DND-41 (cell line): Measurements from ENCODE around the gene ZC3H18.

Experiments used
- ATAC-seq: fragments of 200-7000 bp; cut with Tn5 transposase; 3 replicates; pipeline ENCODE4 v1.9.1; 2021; ENCODE audit warnings: low read depth; ENCODE audit not compliant: insufficient read depth
- DNase-seq: peaks from one replicate; pipeline ENCODE4 v3.0.0-alpha.2; 2020
- H2AFZ ChIP-seq: 2 replicates; pipeline ENCODE4 v1.6.0; 2012; ENCODE audit warnings: low read depth, low read length
- H3K27ac ChIP-seq: 2 replicates; pipeline ENCODE4 v1.5.1; 2012; ENCODE audit warnings: low read length, inconsistent platforms
- H3K27me3 ChIP-seq: fragments of 200-600 bp; sonication (generic); 2 replicates; pipeline ENCODE4 v1.6.0; 2012; ENCODE audit warnings: low read length, mild to moderate bottlenecking, inconsistent platforms; ENCODE audit not compliant: insufficient read depth, poor library complexity
- H3K36me3 ChIP-seq: 2 replicates; pipeline ENCODE4 v1.5.1; 2012; ENCODE audit warnings: low read length, inconsistent platforms; ENCODE audit not compliant: insufficient read depth
- H3K4me1 ChIP-seq: 2 replicates; pipeline ENCODE4 v1.5.1; 2012; ENCODE audit warnings: mild to moderate bottlenecking, low read length; ENCODE audit not compliant: insufficient read depth
- H3K4me2 ChIP-seq: 2 replicates; pipeline ENCODE4 v1.6.0; 2012; ENCODE audit warnings: mild to moderate bottlenecking, moderate library complexity, low read length, inconsistent platforms; ENCODE audit not compliant: insufficient read depth
- H3K4me3 ChIP-seq, 2 experiments: fragments of 200-600 bp in 1 of 2; shearing (Covaris generic) in 1 of 2; 2 replicates each; pipeline ENCODE4 v1.5.1; 2012 to 2016; ENCODE audit warnings: inconsistent platforms in 2 of 2, low read length in 2 of 2, mild to moderate bottlenecking in 2 of 2, low read depth in 1 of 2, moderate library complexity in 1 of 2
- H3K79me2 ChIP-seq: 2 replicates; pipeline ENCODE4 v1.6.0; 2012; ENCODE audit warnings: low read length, inconsistent platforms; ENCODE audit not compliant: insufficient read depth
- H3K9ac ChIP-seq: 2 replicates; pipeline ENCODE4 v1.6.0; 2012; ENCODE audit warnings: low read depth, mild to moderate bottlenecking, inconsistent platforms, low read length, moderate library complexity
- H3K9me3 ChIP-seq: 2 replicates; pipeline ENCODE4 v1.5.1; 2012; ENCODE audit warnings: low read length, moderate library complexity, mild to moderate bottlenecking, inconsistent platforms; ENCODE audit not compliant: insufficient read depth, severe bottlenecking
- H4K20me1 ChIP-seq: 2 replicates; pipeline ENCODE4 v1.6.0; 2012; ENCODE audit warnings: low read length; ENCODE audit not compliant: insufficient read depth
- CTCF ChIP-seq: IDR thresholded peaks from 2 replicates; pipeline ENCODE4 v1.5.1; 2012; ENCODE audit warnings: borderline replicate concordance, low read length, moderate library complexity, mild to moderate bottlenecking; ENCODE audit not compliant: poor library complexity, severe bottlenecking; ENCODE audit errors: extremely low read depth
- EZH2 ChIP-seq: IDR thresholded peaks from 3 replicates; pipeline ENCODE4 v1.6.1; 2012; ENCODE audit warnings: borderline replicate concordance, low read depth, mild to moderate bottlenecking, moderate library complexity, low read length, inconsistent platforms; ENCODE audit not compliant: severe bottlenecking

The ZC3H18 gene

GRCh38 chr16:88529596-88529995, 40.6 kb upstream of the ZC3H18 start:
- DNase-seq (no peak), ATAC-seq (no peak)
- Histone ChIP-seq H3K4me3 (no peak overlapping the region), H3K27ac (no peak overlapping the region), H2AFZ (no peak overlapping the region), H3K4me1 (no peaks in the 10 kb centered on the region), H3K4me2 (no peak overlapping the region), H3K36me3 (no peaks in the 10 kb centered on the region), H3K9ac (no peak overlapping the region), H4K20me1 (no peaks in the 10 kb centered on the region; the same call in 1 of the 2 replicates), H3K79me2 (no peaks in the 10 kb centered on the region), H3K9me3 (no peaks in the 10 kb centered on the region), H3K27me3 (no peaks in the 10 kb centered on the region)
- TF ChIP-seq EZH2 (no peak), CTCF (no peak)

- Histone ChIP-seq H2AFZ (no peak overlapping the region), H4K20me1 (no peaks in the 10 kb centered on the region; the same call in 1 of the 2 replicates), H3K4me1 (peaks cover 6% of the 10 kb centered on the region), H3K9ac (no peak overlapping the region), H3K36me3 (no peaks in the 10 kb centered on the region; the same call in 1 of the 2 replicates), H3K27ac (no peak overlapping the region), H3K4me3 (no peak overlapping the region), H3K9me3 (no peaks in the 10 kb centered on the region), H3K79me2 (peaks cover 5% of the 10 kb centered on the region; the same call in 1 of the 2 replicates), H3K4me2 (no peak overlapping the region), H3K27me3 (no peaks in the 10 kb centered on the region)
- TF ChIP-seq CTCF (no peak), EZH2 (no peak)
- ATAC-seq (no peak), DNase-seq (no peak)
Observed at GRCh38 chr16:88530051-88530857, 39.9 kb upstream of the ZC3H18 start.

- DNase-seq (no peak), ATAC-seq (no peak)
- peaks cover 9% of the 10 kb centered on the region for H3K4me1 ChIP-seq
- no peaks in the 10 kb centered on the region; the same call in 1 of the 2 replicates for H4K20me1 ChIP-seq
- H3K4me2 ChIP-seq = no peak overlapping the region
- no peaks in the 10 kb centered on the region for H3K9me3 ChIP-seq
- H2AFZ ChIP-seq = no peak overlapping the region
- no peak overlapping the region for H3K4me3 ChIP-seq
- H3K36me3 ChIP-seq = no peaks in the 10 kb centered on the region; the same call in 1 of the 2 replicates
- no peak overlapping the region for H3K9ac ChIP-seq
- TF ChIP-seq CTCF (no peak), EZH2 (no peak)
- peaks cover 5% of the 10 kb centered on the region; the same call in 1 of the 2 replicates for H3K79me2 ChIP-seq
- no peak overlapping the region for H3K27ac ChIP-seq
- H3K27me3 ChIP-seq = no peaks in the 10 kb centered on the region
Observed at GRCh38 chr16:88530858-88531203, 39.4 kb upstream of the ZC3H18 start.
